ENCODE data around the gene C1QTNF6.

GRCh38 chr22:37137131-37137530, 50.9 kb downstream of the C1QTNF6 start:
- TF ChIP-seq POLR2A (IDR thresholded peaks at IDR 0.05) = no peak
- TF ChIP-seq, protein P1, sequence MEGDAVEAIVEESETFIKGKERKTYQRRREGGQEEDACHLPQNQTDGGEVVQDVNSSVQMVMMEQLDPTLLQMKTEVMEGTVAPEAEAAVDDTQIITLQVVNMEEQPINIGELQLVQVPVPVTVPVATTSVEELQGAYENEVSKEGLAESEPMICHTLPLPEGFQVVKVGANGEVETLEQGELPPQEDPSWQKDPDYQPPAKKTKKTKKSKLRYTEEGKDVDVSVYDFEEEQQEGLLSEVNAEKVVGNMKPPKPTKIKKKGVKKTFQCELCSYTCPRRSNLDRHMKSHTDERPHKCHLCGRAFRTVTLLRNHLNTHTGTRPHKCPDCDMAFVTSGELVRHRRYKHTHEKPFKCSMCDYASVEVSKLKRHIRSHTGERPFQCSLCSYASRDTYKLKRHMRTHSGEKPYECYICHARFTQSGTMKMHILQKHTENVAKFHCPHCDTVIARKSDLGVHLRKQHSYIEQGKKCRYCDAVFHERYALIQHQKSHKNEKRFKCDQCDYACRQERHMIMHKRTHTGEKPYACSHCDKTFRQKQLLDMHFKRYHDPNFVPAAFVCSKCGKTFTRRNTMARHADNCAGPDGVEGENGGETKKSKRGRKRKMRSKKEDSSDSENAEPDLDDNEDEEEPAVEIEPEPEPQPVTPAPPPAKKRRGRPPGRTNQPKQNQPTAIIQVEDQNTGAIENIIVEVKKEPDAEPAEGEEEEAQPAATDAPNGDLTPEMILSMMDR (IDR thresholded peaks at IDR 0.05) = no peak

Data from testis (tissue), 2 donors.